ENCODE data around the gene TBCD.
"Not testable (repeated sequence)": the region's sequence is repeated elsewhere in the genome, so short reads cannot be mapped to it uniquely, and the experiment has no call there.

TBCD gene

GRCh38 chr17:82769041-82769440, 17.2 kb downstream of the TBCD start:
- TF ChIP-seq EZH2phosphoT487 (conservative IDR thresholded peaks at IDR 0.05; ENCODE audit: low read length) (no peak), CTCF (IDR thresholded peaks at IDR 0.05; ENCODE audit: insufficient read depth, low read length, poor library complexity, severe bottlenecking) (no peak)
- Histone ChIP-seq H2AFZ (ENCODE audit: low read depth, low read length, severe bottlenecking) (no peak overlapping the region), H3K4me3 (ENCODE audit: insufficient read depth, low read length, poor library complexity, severe bottlenecking) (no peak overlapping the region), H3F3A (ENCODE audit: insufficient read depth) (no peaks in the 10 kb centered on the region), H4K20me1 (ENCODE audit: low read depth, low read length) (no peaks in the 10 kb centered on the region), H3K9me3 (ENCODE audit: insufficient read depth, low read length) (no peaks in the 10 kb centered on the region), H3K9me2 (replicated peaks; ENCODE audit: insufficient read depth, low read length) (no peaks in the 10 kb centered on the region), H3K79me2 (ENCODE audit: insufficient read depth, low read length) (no peaks in the 10 kb centered on the region), H3K27me3 (ENCODE audit: low read length) (no peaks in the 10 kb centered on the region), H3K4me2 (ENCODE audit: low read depth, low read length, poor library complexity, severe bottlenecking) (no peak overlapping the region), H3K27ac (ENCODE audit: low read depth, low read length) (no peak overlapping the region), H3K9ac (ENCODE audit: low read length) (no peak overlapping the region), H3K36me3 (ENCODE audit: low read length) (peaks cover 12% of the 10 kb centered on the region; the same call in 1 of the 2 replicates)

GRCh38 chr17:82772026-82772425, 20.2 kb downstream of the TBCD start:
- Histone ChIP-seq H3K27me3 (ENCODE audit: low read length) (no peaks in the 10 kb centered on the region), H4K20me1 (ENCODE audit: low read depth, low read length) (no peaks in the 10 kb centered on the region), H3K4me2 (ENCODE audit: low read depth, low read length, poor library complexity, severe bottlenecking) (no peak overlapping the region), H3K36me3 (ENCODE audit: low read length) (peaks cover 12% of the 10 kb centered on the region; the same call in 1 of the 2 replicates), H3K27ac (ENCODE audit: low read depth, low read length) (no peak overlapping the region), H2AFZ (ENCODE audit: low read depth, low read length, severe bottlenecking) (no peak overlapping the region), H3K4me3 (ENCODE audit: insufficient read depth, low read length, poor library complexity, severe bottlenecking) (no peak overlapping the region), H3F3A (ENCODE audit: insufficient read depth) (no peaks in the 10 kb centered on the region), H3K9me2 (replicated peaks; ENCODE audit: insufficient read depth, low read length) (no peaks in the 10 kb centered on the region), H3K9ac (ENCODE audit: low read length) (no peak overlapping the region), H3K9me3 (ENCODE audit: insufficient read depth, low read length) (no peaks in the 10 kb centered on the region), H3K79me2 (ENCODE audit: insufficient read depth, low read length) (no peaks in the 10 kb centered on the region)
- TF ChIP-seq CTCF (IDR thresholded peaks at IDR 0.05; ENCODE audit: insufficient read depth, low read length, poor library complexity, severe bottlenecking) (no peak), EZH2phosphoT487 (conservative IDR thresholded peaks at IDR 0.05; ENCODE audit: low read length) (no peak)

DNA sequence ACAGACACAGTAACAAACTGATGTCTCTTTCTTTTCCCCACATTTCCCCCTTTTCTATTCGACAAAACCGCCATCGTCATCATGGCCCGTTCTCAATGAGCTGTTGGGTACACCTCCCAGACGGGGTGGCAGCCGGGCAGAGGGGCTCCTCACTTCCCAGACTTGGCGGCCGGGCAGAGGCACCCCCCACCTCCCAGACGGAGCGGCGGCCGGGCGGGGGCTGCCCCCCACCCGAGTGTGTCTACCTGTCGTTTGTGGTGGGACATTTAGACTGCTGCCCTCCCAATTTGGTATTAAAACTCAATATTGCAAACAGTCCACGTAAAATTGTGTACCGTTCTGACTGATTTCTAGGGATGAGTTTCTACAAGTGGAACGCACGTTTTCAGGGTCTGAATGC, 22.6 kb downstream of the TBCD start:
- H3K9me3 ChIP-seq (ENCODE audit: insufficient read depth, low read length); H3K4me2 ChIP-seq (ENCODE audit: low read depth, low read length, poor library complexity, severe bottlenecking); H3K4me3 ChIP-seq (ENCODE audit: insufficient read depth, low read length, poor library complexity, severe bottlenecking); H3K36me3 ChIP-seq (ENCODE audit: low read length); H3K79me2 ChIP-seq (ENCODE audit: insufficient read depth, low read length); H3K27me3 ChIP-seq (ENCODE audit: low read length); H3K9me2 ChIP-seq (replicated peaks; ENCODE audit: insufficient read depth, low read length); H3K9ac ChIP-seq (ENCODE audit: low read length); H2AFZ ChIP-seq (ENCODE audit: low read depth, low read length, severe bottlenecking); H4K20me1 ChIP-seq (ENCODE audit: low read depth, low read length); H3F3A ChIP-seq (ENCODE audit: insufficient read depth); H3K27ac ChIP-seq (ENCODE audit: low read depth, low read length): not testable (repeated sequence)

DNA sequence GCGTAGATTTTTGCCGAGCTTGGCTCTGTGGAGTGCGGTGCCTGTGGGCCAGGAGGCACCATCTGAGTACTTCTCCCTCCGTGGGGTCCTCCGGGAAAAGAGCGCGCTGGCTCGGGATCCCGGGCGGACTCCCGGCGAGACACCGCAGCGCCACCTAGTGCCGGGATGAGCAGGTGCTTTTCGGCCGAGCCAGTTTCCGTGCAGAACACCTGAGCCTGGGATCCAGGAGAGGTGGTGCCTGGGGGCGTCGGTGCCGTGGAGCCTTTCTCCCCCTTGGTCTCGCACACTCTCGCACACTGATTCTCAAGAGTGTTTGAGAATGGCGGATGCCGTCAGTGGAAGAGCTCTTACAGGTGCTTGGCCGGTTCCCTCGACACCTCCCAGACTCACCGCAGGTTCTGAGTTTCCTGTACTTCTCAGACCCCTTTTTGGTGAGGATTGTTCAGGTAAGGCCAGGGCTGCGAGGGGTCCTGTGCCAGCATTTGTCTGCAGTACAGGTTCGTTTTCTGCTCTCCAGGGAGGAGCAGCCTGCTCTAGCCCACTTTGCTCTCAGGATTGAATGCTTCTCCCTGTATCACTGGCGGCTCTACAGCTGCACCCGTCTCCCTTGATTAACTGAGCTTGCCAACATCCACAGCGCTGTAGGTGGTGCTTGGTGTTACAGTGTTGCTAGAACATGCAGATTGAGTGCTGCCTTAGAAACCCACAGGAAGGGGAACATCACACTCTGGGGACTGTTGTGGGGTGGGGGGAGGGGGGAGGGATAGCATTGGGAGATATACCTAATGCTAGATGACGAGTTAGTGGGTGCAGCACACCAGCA, 23.3 kb downstream of the TBCD start:
- Histone ChIP-seq H3K27ac (ENCODE audit: low read depth, low read length) (no peak overlapping the region), H3K79me2 (ENCODE audit: insufficient read depth, low read length) (no peaks in the 10 kb centered on the region), H4K20me1 (ENCODE audit: low read depth, low read length) (no peaks in the 10 kb centered on the region), H3K9me3 (ENCODE audit: insufficient read depth, low read length) (no peaks in the 10 kb centered on the region), H3F3A (ENCODE audit: insufficient read depth) (no peaks in the 10 kb centered on the region), H3K4me2 (ENCODE audit: low read depth, low read length, poor library complexity, severe bottlenecking) (no peak overlapping the region), H3K36me3 (ENCODE audit: low read length) (no peaks in the 10 kb centered on the region), H3K9me2 (replicated peaks; ENCODE audit: insufficient read depth, low read length) (no peaks in the 10 kb centered on the region), H3K4me3 (ENCODE audit: insufficient read depth, low read length, poor library complexity, severe bottlenecking) (no peak overlapping the region), H3K9ac (ENCODE audit: low read length) (no peak overlapping the region), H2AFZ (ENCODE audit: low read depth, low read length, severe bottlenecking) (no peak overlapping the region), H3K27me3 (ENCODE audit: low read length) (no peaks in the 10 kb centered on the region)
- TF ChIP-seq EZH2phosphoT487 (conservative IDR thresholded peaks at IDR 0.05; ENCODE audit: low read length) (no peak), CTCF (IDR thresholded peaks at IDR 0.05; ENCODE audit: insufficient read depth, low read length, poor library complexity, severe bottlenecking) (peak; percentile 90)
